ENCODE measurements around the gene NDUFB1. TPM values are rescaled to one million over a fixed set of nuclear protein-coding genes. Genes with fewer than 3 reads are reported as not detected.

NDUFB1 gene
- total RNA-seq, 1 experiment from 2014 or later: 32.2 TPM

DNA sequence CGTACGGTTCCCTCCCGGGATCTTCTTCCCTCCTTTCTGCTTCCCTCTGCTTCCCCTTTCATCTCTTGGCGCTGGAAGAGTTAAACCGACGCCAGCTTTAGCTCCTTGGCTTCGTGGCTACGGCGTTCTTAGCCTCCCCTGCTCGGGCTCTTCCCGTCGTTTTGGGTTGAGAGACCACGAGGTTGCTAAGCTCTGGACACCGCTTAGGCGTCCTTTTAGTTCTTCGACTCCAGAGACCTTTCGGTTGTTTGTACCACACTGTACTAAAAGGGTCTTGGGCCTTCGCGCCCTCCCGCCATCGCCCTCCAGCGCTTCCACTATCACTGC is 808 bp upstream of the NDUFB1 start:
- H3K9me3 ChIP-seq (ENCODE audit: insufficient read depth, low read depth): no peaks in the 10 kb centered on the region
- ChIA-PET CTCF (interaction anchor here (0.6 kb wide), 1 partner anchor 93 kb away, joined by 4 read pairs; no protein-coding TSS in a partner anchor), POLR2A (ENCODE audit: unreplicated experiment) (interaction anchor here (0.6 to 0.8 kb wide), 2 partner anchors 16 to 662 kb away, joined by 3 to 4 read pairs; partner anchors contain the start of gene ATXN3)
- BruUV-seq (replicated peaks): no TSS peak
- no peaks in the 10 kb centered on the region for H3F3A ChIP-seq (ENCODE audit: insufficient read depth, low read depth)
- DNase-seq: no peak
- no peaks in the 10 kb centered on the region for H3K9me2 ChIP-seq (ENCODE audit: insufficient read depth)
- H2AFZ ChIP-seq: peak overlapping the region; percentile 88
- intact Hi-C loops (cut with micrococcal nuclease; ENCODE audit: unreplicated experiment): no loop called here
- H3K27me3 ChIP-seq (ENCODE audit: insufficient read depth, low read depth): no peaks in the 10 kb centered on the region
- peak overlapping the region; percentile 79 for H3K4me2 ChIP-seq
- H3K79me2 ChIP-seq (ENCODE audit: low read depth): peaks cover 26% of the 10 kb centered on the region
- no peaks in the 10 kb centered on the region for H4K20me1 ChIP-seq (ENCODE audit: insufficient read depth)
- 0 out of 2 replicates have a peak, but pooled peaks cover 10% of the 10 kb centered on the region for H3K4me1 ChIP-seq (replicated peaks; ENCODE audit: insufficient read depth)
- H3K27ac ChIP-seq: peak overlapping the region; percentile 81
- TF ChIP-seq EZH2 (IDR thresholded peaks at IDR 0.05; ENCODE audit: low read depth): no peak
- TF ChIP-seq, protein P1, sequence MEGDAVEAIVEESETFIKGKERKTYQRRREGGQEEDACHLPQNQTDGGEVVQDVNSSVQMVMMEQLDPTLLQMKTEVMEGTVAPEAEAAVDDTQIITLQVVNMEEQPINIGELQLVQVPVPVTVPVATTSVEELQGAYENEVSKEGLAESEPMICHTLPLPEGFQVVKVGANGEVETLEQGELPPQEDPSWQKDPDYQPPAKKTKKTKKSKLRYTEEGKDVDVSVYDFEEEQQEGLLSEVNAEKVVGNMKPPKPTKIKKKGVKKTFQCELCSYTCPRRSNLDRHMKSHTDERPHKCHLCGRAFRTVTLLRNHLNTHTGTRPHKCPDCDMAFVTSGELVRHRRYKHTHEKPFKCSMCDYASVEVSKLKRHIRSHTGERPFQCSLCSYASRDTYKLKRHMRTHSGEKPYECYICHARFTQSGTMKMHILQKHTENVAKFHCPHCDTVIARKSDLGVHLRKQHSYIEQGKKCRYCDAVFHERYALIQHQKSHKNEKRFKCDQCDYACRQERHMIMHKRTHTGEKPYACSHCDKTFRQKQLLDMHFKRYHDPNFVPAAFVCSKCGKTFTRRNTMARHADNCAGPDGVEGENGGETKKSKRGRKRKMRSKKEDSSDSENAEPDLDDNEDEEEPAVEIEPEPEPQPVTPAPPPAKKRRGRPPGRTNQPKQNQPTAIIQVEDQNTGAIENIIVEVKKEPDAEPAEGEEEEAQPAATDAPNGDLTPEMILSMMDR (conservative IDR thresholded peaks at IDR 0.05): no peak
- H3K4me3 ChIP-seq: peak overlapping the region; percentile 94
- H3K36me3 ChIP-seq (ENCODE audit: low read depth): no peaks in the 10 kb centered on the region; the same call in 1 of the 2 replicates

DNA sequence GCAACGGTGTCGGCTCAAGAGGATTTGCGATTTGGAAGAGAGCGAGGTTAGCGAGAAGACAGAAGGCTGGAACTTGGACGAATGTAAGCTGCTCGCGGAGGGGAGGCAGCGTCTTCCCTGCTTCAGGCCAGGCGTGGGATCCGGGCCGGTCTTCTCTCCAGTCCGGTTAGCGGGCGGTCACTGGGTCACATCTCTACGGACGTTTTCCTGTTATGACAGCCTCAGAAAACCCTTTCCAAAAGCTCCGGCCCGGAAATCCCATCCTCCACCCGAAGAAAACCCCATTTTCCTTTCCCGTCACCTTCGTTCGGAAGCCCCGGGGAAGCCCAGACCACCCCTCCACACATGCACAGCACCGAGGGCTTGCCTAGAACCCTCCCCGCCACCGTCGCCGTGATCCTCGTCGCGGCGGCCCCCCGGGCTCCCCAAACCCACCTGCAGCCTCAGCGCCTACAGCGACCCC is 268 bp downstream of the NDUFB1 start:
- no peak for DNase-seq
- TSS peak; percentile 73 for BruUV-seq (replicated peaks)
- H3K9me3 ChIP-seq (ENCODE audit: insufficient read depth, low read depth): no peaks in the 10 kb centered on the region

DNA sequence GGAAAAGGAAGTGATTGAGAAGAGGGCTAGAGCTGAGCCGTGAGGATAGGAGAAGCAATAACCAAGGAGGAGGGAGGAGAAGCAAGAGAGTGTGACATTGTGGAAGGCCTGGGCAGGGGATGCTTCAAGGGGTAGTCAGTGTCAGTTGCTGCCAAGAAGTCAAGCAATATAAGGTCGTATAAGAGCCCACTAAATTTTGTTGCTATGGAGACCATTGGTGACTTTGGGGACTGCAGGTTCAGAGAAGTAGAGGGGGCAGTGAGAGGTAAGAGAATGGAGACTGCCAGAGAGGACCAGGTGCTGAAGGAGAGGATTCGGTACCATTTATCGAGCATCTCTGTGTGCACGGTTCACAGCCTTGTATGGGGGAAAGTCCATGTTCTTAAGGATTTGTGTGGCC is 12.0 kb downstream of the NDUFB1 start:
- no peaks in the 10 kb centered on the region for H3K9me2 ChIP-seq (ENCODE audit: insufficient read depth)
- H3F3A ChIP-seq (ENCODE audit: insufficient read depth, low read depth): peaks cover 9% of the 10 kb centered on the region; the same call in 1 of the 2 replicates
- peaks cover 13% of the 10 kb centered on the region for H3K79me2 ChIP-seq (ENCODE audit: low read depth)
- H3K27me3 ChIP-seq (ENCODE audit: insufficient read depth, low read depth): no peaks in the 10 kb centered on the region
- no peak overlapping the region for H2AFZ ChIP-seq
- peaks cover 4% of the 10 kb centered on the region for H3K4me1 ChIP-seq (replicated peaks; ENCODE audit: insufficient read depth)
- TF ChIP-seq, protein P1 (conservative IDR thresholded peaks at IDR 0.05): no peak
- TF ChIP-seq EZH2 (IDR thresholded peaks at IDR 0.05; ENCODE audit: low read depth): no peak
- DNase-seq: no peak
- CTCF ChIA-PET: no interaction called here
- H3K9me3 ChIP-seq (ENCODE audit: insufficient read depth, low read depth): no peaks in the 10 kb centered on the region
- intact Hi-C loops (cut with micrococcal nuclease; ENCODE audit: unreplicated experiment): no loop called here
- no peak overlapping the region for H3K27ac ChIP-seq
- no peak overlapping the region for H3K4me3 ChIP-seq
- no TSS peak for BruUV-seq (replicated peaks)
- no peaks in the 10 kb centered on the region for H4K20me1 ChIP-seq (ENCODE audit: insufficient read depth)
- no peak overlapping the region for H3K4me2 ChIP-seq
- H3K36me3 ChIP-seq (ENCODE audit: low read depth): no peaks in the 10 kb centered on the region
- POLR2A ChIA-PET (ENCODE audit: unreplicated experiment): no interaction called here

More for the DNA sequence above, 268 bp downstream of the NDUFB1 start:
- Histone ChIP-seq H3K27me3 (ENCODE audit: insufficient read depth, low read depth) (no peaks in the 10 kb centered on the region), H3K4me2 (peak overlapping the region; percentile 79), H4K20me1 (ENCODE audit: insufficient read depth) (no peaks in the 10 kb centered on the region), H3F3A (ENCODE audit: insufficient read depth, low read depth) (no peaks in the 10 kb centered on the region), H3K36me3 (ENCODE audit: low read depth) (no peaks in the 10 kb centered on the region; the same call in 1 of the 2 replicates), H3K79me2 (ENCODE audit: low read depth) (peaks cover 26% of the 10 kb centered on the region), H3K9me2 (ENCODE audit: insufficient read depth) (no peaks in the 10 kb centered on the region), H3K27ac (peak overlapping the region; percentile 81), H3K4me3 (peak overlapping the region; percentile 94), H2AFZ (peak overlapping the region; percentile 88), H3K4me1 (replicated peaks; ENCODE audit: insufficient read depth) (0 out of 2 replicates have a peak, but pooled peaks cover 10% of the 10 kb centered on the region)
- CTCF ChIA-PET: no interaction called here
- intact Hi-C loops (cut with micrococcal nuclease; ENCODE audit: unreplicated experiment): no loop called here
- POLR2A ChIA-PET (ENCODE audit: unreplicated experiment): interaction anchor here (0.6 to 0.8 kb wide), 2 partner anchors 663 to 994 kb away, joined by 3 to 5 read pairs; no protein-coding TSS in a partner anchor
- TF ChIP-seq EZH2 (IDR thresholded peaks at IDR 0.05; ENCODE audit: low read depth): no peak
- TF ChIP-seq, protein P1 (conservative IDR thresholded peaks at IDR 0.05): no peak
